ENCODE data around the gene FBN2.

DNA sequence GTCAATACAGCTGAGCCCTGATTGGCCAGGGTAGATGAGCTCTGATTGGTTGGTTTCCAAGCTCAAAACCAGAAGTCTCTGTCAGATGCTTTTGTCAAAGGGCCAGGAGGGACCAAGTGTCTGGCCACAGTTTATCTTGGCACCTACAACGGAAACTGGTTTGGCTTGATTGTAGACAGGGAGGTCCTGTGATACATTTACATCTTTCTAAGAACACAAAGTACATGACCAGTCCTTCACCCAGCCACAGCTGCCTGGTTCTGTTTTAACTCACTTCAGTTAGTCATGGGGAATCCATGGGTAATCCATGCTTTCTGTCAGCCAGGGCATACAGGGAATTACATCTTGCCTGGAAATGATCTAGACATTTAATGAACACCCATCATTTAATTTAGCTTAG, 283.3 kb downstream of the FBN2 start:
- TF ChIP-seq, protein P1, sequence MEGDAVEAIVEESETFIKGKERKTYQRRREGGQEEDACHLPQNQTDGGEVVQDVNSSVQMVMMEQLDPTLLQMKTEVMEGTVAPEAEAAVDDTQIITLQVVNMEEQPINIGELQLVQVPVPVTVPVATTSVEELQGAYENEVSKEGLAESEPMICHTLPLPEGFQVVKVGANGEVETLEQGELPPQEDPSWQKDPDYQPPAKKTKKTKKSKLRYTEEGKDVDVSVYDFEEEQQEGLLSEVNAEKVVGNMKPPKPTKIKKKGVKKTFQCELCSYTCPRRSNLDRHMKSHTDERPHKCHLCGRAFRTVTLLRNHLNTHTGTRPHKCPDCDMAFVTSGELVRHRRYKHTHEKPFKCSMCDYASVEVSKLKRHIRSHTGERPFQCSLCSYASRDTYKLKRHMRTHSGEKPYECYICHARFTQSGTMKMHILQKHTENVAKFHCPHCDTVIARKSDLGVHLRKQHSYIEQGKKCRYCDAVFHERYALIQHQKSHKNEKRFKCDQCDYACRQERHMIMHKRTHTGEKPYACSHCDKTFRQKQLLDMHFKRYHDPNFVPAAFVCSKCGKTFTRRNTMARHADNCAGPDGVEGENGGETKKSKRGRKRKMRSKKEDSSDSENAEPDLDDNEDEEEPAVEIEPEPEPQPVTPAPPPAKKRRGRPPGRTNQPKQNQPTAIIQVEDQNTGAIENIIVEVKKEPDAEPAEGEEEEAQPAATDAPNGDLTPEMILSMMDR (IDR thresholded peaks at IDR 0.05; ENCODE audit: poor library complexity, severe bottlenecking) = no peak
- no peak for TF ChIP-seq POLR2AphosphoS5 (IDR thresholded peaks at IDR 0.05)
- TF ChIP-seq, protein P2, sequence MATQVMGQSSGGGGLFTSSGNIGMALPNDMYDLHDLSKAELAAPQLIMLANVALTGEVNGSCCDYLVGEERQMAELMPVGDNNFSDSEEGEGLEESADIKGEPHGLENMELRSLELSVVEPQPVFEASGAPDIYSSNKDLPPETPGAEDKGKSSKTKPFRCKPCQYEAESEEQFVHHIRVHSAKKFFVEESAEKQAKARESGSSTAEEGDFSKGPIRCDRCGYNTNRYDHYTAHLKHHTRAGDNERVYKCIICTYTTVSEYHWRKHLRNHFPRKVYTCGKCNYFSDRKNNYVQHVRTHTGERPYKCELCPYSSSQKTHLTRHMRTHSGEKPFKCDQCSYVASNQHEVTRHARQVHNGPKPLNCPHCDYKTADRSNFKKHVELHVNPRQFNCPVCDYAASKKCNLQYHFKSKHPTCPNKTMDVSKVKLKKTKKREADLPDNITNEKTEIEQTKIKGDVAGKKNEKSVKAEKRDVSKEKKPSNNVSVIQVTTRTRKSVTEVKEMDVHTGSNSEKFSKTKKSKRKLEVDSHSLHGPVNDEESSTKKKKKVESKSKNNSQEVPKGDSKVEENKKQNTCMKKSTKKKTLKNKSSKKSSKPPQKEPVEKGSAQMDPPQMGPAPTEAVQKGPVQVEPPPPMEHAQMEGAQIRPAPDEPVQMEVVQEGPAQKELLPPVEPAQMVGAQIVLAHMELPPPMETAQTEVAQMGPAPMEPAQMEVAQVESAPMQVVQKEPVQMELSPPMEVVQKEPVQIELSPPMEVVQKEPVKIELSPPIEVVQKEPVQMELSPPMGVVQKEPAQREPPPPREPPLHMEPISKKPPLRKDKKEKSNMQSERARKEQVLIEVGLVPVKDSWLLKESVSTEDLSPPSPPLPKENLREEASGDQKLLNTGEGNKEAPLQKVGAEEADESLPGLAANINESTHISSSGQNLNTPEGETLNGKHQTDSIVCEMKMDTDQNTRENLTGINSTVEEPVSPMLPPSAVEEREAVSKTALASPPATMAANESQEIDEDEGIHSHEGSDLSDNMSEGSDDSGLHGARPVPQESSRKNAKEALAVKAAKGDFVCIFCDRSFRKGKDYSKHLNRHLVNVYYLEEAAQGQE (IDR thresholded peaks at IDR 0.05; ENCODE audit: borderline replicate concordance) = no peak
- no peak for TF ChIP-seq RAD21 (conservative IDR thresholded peaks at IDR 0.05)
- TF ChIP-seq TAF1 (IDR thresholded peaks at IDR 0.05; ENCODE audit: low read depth) = no peak
- no peak for TF ChIP-seq MXI1 (conservative IDR thresholded peaks at IDR 0.05; ENCODE audit: poor library complexity, severe bottlenecking)
- TF ChIP-seq EZH2 (IDR thresholded peaks at IDR 0.05; ENCODE audit: borderline replicate concordance, insufficient read depth, low read length, poor library complexity, severe bottlenecking) = no peak
- no peak for TF ChIP-seq EP300 (conservative IDR thresholded peaks at IDR 0.05; ENCODE audit: poor library complexity, severe bottlenecking)
- no peak for TF ChIP-seq SMC3 (conservative IDR thresholded peaks at IDR 0.05; ENCODE audit: poor library complexity)
